D341Med (cell line): Measurements from ENCODE around the gene RFX3.

Experiments
- DNase-seq: peaks from one replicate; pipeline ENCODE4 v3.0.0; 2012; ENCODE audit warnings: low spot score

The RFX3 gene

DNA sequence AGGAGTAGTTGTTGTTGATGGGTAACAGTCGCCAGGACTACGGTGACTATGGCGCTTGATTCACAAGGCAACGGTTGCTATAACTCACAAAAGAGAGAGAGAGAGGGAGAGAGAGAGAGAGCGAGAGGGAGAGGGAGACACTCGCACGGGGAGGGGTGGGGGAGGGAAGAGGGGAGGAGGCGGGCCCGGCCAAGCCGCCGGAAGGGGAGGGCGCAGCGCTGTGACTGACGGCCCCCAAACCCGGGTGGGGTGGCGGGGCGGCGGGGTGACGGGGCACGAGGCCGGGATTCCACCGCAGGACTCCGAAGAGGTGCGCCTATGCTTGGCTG lies at the start of gene RFX3:
TSS of gene RFX3 (minus strand) at position 166 of the 329 bp plus-strand sequence. CDS start 130,413 bp downstream, outside the sequence.
- DNase-seq: peak; percentile 91

DNA sequence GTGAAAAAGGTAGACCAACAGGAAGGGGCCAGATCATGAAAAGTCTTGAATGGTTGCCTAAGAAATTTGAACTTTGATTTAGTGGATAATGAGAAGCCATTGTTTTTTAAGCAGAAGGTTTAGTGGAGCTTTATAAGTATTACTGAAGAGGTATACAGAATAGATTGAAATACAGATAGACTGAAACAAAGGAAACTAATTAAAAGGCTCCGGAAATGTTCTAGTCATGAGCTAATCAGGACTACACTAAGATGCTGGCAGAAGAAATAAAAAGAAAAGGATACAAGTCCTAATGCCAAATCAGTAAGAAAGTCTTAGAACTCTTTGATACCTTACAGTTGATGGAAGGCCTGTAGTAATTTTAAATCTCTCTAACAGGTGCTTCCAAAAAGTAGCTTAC lies 45.7 kb upstream of the RFX3 start:
- no peak for DNase-seq

- no peak for DNase-seq
Measured at GRCh38 chr9:3569529-3569928, 43.7 kb upstream of the RFX3 start.

- DNase-seq: no peak
Measured at GRCh38 chr9:3567988-3568387, 42.2 kb upstream of the RFX3 start.

GRCh38 chr9:3553076-3553765 lies 27.4 kb upstream of the RFX3 start:
- DNase-seq: no peak

- DNase-seq: no peak
Measured at GRCh38 chr9:3549225-3549624, 23.4 kb upstream of the RFX3 start.

DNA sequence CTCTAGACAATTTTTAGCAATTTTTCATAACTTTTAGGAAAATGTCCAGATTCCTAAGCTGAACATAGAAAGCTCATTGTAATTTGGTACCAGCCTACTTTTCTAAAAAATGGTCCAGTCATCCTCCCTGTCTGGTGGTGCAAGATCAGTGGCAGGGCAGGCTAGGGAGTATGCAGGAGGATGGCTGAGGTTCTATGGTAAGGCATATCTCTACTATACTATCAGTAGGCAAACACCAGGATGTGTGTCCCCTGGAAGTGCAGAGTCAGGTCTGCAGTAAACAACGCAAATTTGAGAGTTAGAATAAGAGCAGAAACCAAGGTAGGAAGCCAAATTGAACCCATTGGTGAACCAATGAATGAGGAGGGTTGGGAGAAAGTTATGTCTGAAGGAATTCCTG lies 22.8 kb upstream of the RFX3 start:
- no peak for DNase-seq

- no peak for DNase-seq
Measured at GRCh38 chr9:3541206-3541605, 15.4 kb upstream of the RFX3 start.

DNA sequence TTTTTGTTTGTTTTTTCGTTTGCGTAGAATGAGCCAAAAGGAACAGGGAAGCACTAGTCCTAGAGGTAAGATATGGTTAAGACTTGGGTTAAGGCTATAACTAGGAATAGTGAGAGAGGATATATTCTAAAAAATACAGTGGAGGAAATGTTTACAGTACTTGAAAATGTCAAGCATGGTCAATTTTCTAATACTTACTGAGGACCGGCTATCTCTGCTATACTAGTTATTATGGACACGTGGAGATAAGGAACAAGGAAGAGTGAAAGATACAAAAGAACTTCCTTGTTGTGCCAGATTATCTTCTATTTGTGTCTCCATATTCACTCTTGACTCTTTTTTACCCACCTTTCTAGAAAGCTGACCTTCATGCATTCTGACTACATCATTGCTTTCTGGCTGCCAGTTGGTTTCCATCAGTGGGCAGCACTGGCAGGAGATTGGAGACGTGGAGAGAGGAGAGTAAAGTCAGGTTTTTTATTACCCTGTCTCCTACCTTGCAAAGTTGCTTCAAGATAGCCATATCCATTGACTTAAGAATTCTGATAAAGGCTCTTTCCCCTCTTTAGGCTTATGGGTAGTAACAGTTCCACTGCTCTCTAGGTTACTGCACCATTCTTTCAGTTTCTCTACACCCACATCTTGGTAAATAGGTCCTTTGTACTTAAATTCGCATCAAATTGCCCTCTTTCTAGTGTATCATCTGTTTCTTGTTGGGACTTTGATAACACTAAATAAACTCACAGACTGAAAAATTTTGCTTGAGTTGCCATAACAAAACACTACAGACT lies 9.0 kb upstream of the RFX3 start:
- no peak for DNase-seq

DNA sequence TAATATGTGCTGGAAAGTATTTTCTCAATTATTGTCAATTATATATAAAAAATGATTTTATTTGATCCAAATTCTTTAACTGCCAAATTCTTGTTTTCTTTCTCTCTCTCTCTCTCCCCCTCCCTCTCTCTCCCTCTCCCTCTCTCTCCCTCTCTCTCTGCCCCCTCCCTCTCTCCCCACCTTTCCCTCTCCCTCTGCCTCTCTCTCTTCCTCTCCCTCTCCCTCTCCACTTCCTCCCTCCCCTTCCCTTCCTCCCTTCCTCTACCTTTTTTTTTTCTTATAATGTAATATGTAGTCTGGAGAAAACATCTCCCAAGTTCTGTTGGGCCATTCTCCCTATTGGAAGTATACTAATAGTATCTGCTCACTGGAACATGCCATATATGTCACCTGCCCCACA lies 6.4 kb upstream of the RFX3 start:
- no peak for DNase-seq

GRCh38 chr9:3528451-3528850 lies 2.6 kb upstream of the RFX3 start:
- DNase-seq: no peak

DNA sequence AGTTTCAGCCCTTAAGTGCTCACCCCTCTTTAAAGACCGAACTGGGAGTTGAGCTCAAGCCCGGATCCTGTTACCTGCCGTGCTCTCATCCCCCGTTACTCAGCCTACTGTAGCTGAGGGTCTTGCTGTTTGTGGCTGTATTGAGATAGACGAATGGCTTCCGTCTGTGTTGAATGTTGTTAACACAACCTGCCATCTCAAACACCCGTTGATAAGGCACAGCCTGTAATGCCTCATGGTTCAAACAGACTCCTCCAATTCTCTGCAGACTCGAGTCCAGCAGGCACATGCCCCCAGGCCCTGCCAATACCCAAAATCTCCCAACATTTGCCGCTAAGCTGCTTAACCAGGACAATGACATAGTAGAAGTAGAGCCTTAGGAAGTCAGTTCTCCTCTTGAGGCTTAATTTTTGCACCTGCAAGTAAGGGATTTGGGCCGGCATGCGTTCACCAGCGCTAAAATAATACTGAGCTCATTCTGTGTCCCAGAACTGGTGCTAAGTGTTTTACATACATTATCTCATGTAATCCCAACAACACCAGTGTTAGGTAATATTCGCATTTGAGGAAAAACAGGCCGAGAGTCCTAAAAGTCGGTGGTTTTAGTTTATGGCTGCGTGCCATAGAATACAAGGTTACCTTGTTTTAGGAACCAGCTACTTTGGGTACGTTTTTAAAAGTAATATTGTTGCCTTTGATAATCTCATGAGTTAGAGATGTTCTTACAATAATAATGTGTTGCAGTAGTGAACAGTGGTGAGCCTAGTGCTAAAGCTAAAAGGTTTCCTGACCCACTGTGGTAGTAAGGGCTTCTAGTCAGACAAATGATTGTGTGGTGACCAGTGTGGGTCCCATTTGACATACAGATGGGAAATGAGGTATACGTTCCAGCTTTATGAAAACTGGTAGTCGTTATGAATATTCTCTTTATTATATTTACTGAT lies 1.5 kb upstream of the RFX3 start:
- DNase-seq: peak; percentile 48

GRCh38 chr9:3526165-3526996 lies 580 bp upstream of the RFX3 start:
- DNase-seq: peak; percentile 82

GRCh38 chr9:3525096-3525835 lies 535 bp downstream of the RFX3 start:
- peak; percentile 62 for DNase-seq

DNA sequence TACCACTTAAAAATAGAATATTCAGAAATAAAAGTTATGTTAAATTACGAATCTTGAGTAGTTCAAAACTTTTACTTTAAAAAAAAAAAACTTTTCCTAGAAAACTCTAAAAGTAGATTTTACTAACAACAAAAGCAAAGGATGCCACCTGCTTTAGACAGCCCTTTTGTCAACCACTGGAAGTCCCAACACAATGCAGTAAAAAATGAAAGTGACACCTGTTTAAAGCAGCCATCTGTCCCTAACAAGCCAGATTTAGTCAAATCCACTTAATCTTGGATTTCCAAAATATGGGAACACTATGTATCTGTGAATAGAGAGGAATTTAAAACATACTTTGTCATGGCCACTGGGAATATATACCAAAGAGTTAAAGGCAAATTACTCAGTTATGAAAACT lies 3.8 kb downstream of the RFX3 start:
- no peak for DNase-seq

DNA sequence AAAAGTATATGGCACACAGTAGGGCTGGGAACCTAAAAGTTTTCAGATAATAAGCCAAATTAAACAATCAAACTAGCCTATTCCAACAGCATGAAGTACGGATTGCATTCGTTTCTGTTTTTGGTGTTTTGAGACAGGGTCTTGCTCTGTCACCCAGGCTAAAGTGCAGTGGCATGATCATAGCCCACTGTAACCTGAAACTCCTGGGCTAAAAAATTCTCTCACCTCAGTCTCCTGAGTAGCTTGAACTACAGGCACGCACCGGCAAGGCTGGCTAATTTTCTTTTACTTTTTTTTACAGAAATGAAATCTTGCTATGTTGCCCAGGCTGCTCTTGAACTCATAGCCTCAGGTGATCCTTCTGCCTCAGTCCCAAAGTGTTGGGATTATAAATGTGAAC lies 5.2 kb downstream of the RFX3 start:
- no peak for DNase-seq

- no peak for DNase-seq
Measured at GRCh38 chr9:3517377-3518048, 8.3 kb downstream of the RFX3 start.

GRCh38 chr9:3516667-3517330 lies 9.0 kb downstream of the RFX3 start:
- DNase-seq: no peak

GRCh38 chr9:3515405-3515804 lies 10.4 kb downstream of the RFX3 start:
- no peak for DNase-seq

- DNase-seq: no peak
Measured at GRCh38 chr9:3514786-3515185, 11.0 kb downstream of the RFX3 start.
